ENCODE measurements around the gene TAS2R60.
"Not testable (repeated sequence)": the region's sequence is repeated elsewhere in the genome, so short reads cannot be mapped to it uniquely, and the experiment has no call there.

Gene TAS2R60

DNA sequence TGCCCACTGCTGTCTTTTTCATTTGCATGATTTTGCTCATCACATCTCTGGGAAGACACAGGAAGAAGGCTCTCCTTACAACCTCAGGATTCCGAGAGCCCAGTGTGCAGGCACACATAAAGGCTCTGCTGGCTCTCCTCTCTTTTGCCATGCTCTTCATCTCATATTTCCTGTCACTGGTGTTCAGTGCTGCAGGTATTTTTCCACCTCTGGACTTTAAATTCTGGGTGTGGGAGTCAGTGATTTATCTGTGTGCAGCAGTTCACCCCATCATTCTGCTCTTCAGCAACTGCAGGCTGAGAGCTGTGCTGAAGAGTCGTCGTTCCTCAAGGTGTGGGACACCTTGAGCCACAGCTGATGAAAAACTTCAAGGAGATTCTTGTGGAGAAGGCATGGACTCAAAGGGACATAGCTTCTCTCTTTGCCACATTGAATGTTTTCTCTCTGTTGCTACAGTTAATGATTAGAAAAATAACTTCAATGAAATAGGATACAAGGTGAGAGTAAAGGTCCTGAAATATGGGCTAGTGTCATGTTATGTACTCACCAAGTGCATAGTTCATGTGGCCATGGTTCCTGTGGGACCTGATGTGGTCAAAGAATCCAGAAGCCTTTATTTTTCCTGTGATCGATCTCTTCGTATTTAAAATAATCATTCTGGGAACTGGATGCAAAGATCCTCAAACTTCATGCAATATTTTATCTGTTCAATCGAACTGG, 970 bp downstream of the TAS2R60 start:
- no peak for DNase-seq (ENCODE audit: low read depth in 2 of 2)

DNA sequence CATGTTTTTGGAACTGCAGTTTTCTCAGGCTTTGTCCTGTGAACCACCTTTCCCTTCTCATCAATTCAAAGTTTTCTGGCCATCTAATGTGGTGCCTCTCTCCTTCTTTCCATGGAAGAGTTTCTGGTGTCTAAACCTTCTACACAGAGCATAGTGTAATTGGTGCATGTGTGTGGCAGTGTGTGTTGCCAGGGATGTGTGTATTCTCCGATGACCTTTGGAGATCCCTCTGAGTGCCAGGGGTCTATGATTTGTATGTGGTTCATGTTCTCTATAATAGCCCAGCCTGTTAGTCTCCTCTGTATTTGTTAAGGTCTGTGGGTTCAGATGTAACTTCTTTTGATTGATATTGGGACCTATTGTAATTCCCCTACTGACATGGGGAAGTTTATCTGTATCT, 1.5 kb downstream of the TAS2R60 start:
- no peak for DNase-seq (ENCODE audit: low read depth in 2 of 2)

DNA sequence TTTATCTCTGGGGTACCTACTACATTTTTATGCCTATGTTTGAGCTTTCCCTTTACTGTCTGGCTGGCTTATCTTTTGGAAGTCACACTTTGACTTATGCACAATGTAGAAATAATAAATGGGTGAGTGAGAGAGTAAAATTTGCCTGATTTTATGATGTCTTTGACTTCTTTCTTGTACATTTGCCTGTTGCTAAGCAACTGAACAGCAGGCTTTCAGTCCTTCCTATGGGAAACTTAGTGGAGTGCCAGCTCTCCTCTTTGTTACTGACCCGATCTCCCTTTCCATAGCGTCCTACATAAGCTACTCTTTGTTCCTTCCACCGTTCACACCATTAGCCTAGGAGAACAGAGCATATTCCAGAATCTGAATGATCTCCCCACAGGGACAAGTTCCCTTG, 4.2 kb downstream of the TAS2R60 start:
- no peak for DNase-seq (ENCODE audit: low read depth in 2 of 2)

DNA sequence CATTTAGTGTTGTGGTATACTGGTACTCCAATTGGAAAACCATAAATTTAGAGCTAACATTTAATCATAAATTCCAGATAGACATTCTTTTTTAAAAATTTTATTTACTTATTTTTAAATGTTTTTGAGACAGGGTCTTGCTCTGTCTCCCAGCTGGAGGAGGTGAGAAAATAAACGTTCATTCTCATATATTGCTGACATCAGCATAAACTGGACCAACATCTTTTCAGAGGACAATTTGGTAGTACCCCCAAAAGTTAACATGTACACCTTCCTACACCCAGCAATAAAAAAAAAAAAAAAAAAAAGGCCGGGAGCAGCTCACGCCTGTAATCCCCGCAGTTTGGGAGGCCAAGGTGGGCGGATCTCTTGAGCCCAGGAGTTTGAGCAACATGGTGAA, 5.2 kb downstream of the TAS2R60 start:
- DNase-seq (ENCODE audit: low read depth in 2 of 2) = no peak

DNA sequence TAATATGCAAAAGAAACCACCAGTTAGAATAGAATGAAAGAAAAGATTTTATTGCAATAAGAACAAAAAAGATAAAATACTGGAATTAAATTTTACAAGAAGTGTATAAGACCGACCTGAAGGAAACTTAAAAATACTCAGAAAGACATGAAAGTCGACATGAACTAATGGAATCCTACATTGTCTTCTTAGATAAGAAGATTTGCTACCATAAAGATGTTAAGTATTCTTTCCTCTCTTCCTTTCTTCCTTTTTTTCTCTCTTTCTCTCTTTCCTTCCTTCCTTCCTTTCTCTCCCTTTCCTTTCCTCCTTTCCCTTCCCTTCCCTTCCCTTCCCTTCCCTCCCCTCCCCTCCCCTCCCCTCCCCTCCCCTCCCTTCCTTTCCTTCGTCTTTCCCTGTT, 6.5 kb downstream of the TAS2R60 start:
- DNase-seq (ENCODE audit: low read depth in 2 of 2) = no peak

DNA sequence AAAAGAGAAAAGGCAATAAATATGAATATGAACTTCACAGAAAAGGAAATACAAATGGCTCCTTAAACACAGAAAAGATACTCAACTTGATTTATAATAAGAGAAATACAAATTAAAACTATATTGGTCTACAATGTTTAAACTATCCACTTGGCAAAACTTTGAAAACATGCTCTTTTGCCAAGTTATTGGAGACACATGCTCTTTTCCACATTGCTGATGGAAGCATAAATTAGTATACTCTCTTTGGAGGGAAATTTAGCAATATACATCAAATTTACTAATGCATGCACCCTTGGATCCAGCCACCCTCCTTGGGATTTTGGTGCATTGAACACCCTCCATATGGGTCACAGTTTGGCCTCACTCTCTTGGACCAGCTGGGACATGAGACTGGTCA, 7.9 kb downstream of the TAS2R60 start:
- no peak for DNase-seq (ENCODE audit: low read depth in 2 of 2)

DNA sequence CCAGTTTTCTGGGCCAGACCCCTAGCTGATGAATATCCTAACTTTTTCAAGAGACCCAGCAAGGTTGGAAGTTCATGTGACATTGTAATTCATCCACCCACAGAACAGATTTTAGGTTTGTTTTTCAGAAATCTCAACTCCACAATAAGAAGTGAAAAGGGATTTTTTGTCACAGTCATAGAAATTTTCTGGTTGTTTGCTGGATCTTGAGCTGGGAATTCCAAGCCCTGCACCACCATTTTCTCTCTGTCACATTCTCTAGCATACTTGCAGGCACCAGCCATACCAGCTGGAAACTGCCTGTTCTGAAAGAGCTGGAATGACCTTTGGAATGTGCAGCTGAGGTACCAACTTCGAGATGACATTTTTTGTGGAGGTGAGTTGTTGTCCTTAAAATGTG, 8.5 kb downstream of the TAS2R60 start:
- no peak for DNase-seq (ENCODE audit: low read depth in 2 of 2)

DNA sequence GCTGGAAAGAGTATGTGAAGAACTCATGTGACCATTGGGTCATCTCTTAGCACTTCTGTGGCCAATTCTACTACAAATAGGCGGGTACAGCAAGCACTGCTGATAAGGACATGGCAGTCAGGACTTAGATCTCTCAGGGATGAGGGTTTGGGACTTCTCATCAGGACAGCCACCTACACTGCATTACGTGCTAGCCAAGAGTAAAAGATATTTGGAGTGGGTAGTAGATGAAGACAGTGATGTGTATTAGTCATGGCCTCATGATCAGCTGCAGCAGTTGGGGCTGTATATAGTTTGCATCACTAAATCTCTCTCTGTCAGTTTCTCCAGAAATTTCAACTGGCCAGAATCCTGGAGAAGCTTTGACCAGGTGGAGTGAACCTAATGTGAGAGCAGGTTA, 9.2 kb downstream of the TAS2R60 start:
- no peak for DNase-seq (ENCODE audit: low read depth in 2 of 2)

DNA sequence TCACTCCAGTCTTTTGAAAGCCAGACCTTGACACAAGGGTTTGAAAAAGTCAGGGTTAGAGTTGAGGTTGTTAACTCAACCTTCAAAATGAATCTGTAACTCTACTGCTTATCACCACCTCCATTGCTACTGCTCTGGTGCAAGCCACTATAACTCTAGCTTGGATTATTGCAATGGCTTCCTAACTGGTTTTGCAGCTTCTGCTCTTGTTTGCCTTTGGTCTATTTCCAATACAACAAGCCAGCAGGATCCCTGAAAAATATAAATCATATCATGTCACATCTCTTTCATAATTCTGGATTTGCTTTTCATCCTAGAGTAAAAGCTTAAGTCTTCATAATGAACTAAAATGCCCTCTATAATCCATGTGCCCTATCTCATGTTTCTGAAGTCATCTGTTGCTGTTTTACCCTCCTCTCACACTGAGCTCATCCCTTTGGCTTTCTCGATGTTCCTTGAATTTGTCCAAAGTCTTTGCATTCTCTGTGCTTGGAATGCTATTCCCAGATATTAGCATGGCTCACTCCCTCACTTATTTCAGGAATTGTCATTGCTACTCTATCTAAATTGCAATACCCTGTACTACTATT, 10.9 kb downstream of the TAS2R60 start:
- DNase-seq (ENCODE audit: low read depth in 2 of 2) = no peak

DNA sequence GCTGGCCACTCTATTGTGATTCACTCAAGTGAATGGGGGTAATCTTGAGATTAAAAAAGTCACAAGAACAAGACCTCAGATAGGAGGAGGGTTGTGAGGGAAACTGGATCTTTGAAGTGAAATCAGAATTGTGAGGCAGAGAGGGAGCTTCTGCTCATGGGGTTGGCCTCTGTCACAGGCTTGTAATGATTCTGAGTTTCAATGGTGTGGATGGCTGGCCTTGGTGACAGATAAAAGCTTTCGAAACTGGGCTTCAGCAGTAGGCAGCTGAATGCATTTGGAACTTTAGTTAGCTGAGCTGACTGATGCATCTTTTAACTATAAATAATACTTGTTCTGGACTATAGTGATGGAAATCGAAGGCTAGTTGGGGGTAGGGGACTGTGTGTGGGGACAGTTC, 12.2 kb downstream of the TAS2R60 start:
- DNase-seq (ENCODE audit: low read depth in 2 of 2) = no peak

DNA sequence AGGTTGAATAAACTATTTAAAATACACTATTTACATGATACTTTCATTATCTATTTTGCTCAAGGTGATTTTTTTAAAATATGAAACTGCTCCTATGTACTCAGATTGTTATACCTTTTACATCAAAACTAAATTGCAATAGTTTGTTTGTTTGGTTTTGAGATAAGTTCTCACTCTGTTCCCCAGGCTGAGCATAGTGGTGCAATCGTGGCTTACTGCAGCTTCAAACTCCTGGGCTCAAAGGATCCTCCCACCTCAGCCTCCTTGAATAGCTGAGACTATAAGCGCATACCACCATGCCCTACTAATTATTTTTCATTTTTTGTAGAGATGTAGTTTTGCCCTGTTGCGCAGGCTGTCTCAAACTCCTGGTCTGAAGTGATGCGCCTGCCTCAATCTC, 12.7 kb downstream of the TAS2R60 start:
- DNase-seq (ENCODE audit: low read depth in 2 of 2) = no peak

DNA sequence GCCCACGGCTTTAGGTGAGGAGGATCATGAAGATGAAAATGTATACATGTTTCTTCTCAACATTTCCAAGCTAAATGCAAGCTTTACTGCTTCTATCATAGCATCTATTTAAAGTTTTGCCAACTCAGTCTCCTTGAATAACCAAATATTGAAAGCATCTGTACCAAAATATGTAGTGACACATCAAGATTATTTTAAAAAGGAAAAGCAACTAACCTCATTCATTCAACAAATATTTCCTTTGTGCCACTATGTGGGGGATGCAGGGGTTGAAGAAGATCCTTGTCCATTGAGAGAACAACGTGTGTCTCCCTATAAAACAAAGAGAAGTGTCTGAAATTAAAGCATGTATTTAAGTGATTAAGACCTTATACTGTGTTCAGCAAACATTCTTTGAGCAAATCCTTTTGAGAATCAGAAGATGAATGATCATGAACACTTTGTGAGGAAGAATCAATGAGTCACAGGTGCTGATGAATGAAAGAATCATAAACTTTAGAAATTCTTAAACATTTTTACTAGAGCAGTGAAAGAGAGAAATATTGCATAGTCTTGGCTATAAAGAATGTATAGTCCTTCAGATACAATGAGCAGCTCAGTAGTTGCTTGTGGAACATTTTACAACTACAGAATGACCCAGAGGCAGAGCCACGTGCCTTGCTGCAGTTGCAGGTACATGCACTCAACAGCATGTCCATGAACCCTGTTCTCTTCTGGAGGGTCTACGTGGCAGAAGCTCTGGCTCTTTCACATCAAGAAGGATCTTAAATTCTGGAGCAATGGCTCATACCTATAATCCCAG, 13.9 kb downstream of the TAS2R60 start:
- DNase-seq (ENCODE audit: low read depth in 2 of 2) = no peak

DNA sequence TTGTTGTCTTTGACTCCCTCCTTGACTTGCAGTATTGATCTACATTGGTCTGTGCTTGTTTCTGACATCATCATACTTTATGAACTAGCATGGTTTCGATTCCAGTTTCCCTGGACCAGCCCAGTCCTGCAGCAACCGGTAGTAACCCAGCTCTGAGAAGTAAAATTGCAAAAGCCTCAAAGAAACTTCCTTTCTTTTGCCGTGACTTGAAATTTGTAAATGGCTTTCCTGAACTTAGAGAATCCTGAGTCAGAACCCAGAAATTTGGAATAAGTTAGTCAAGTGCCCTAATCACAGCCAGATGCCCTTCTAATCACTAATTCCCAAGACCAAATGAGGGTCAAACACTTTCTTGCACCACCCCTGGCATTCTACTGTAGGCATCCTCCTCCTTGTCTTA, 15.0 kb downstream of the TAS2R60 start:
- DNase-seq (ENCODE audit: low read depth in 2 of 2) = no peak

DNA sequence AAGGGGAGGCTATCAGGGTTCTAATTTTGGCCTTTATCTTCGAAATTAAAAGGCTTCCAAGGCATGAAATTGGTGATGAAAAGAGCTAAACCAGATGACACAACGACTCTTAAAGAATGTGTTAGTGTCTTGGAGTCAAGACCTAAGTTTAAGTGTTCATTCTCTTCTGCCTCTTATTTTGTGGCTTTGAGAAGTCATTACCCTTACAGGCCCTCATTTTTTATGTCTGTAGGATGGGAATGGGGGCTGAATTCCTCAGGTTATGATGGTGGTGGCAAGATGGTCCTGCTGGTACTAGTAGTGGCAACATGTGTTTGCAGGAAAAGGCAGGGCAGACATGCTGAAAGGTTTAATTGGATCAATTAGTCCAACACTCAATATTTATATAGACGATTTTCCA, 15.4 kb downstream of the TAS2R60 start:
- no peak for DNase-seq (ENCODE audit: low read depth in 2 of 2)

DNA sequence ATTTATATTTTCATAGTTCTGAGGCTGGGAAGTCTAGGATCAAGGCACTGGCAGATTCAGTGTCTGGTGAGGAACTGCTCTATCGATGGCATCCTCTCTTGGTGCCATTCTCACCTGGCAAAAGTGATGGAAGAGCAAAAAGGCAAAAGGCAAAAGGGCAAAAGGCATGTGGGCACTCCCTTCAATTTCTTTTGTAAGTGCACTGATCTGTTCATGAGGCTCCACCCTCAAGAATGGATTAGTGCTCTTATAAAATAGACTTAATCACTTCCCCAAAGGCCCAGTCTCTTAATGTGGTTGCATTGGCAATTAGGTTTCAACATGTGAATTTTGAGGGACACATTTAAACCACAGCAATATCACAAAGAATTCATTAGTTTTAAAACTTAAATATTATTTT, 16.1 kb downstream of the TAS2R60 start:
- no peak for DNase-seq (ENCODE audit: low read depth in 2 of 2)

DNA sequence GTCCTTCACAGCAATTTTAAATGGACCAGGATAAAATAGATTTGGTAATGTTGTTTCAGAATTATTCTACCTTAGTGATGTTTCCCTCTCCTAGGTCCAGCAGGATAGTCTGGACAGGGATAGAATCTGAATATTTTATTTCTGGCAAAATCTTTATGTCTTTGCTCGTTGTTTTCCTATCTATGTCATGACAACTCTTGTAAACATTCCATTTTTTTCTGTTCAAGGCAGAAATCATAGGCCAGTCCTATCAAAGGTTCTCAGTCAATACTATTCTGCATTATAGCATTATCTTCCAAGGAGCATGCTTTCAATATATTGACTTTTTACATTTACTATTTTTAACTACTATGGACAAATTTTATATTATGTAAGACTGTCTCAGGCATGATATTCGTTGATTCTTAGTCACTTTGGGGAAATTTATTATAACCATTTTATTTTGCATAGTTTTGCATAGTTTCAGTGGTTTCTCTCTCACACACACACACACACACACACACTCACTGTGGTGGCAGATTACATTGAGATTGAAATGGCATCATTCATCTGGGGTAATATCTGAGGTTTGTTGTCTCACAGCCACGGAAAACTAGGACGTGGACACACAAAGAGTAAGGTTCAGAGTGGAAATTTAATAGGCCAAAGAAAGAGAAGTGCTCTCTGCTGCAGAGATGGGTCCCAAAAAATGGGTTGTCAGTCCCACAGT, 17.2 kb downstream of the TAS2R60 start:
- no peak for DNase-seq (ENCODE audit: low read depth in 2 of 2)

DNA sequence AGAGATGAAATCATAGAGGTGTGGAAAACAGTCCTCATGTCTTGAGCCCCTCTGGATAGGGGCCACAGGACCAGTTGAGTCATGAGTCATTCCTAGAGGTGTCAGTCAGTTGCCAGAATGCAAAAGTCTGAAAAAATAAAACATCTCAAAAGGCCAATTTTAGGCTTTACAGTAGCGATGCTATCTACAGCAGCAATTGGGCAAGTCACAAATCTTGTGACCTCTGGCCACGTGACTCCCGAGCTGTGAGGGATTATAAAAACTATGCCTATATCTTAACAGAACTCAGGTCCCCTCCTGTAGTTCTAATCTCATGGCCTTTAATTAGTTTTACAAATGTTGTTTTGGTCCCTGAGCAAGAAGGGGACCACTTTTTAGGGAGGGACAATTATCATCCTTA, 18.8 kb downstream of the TAS2R60 start:
- DNase-seq (ENCODE audit: low read depth in 2 of 2) = no peak

DNA sequence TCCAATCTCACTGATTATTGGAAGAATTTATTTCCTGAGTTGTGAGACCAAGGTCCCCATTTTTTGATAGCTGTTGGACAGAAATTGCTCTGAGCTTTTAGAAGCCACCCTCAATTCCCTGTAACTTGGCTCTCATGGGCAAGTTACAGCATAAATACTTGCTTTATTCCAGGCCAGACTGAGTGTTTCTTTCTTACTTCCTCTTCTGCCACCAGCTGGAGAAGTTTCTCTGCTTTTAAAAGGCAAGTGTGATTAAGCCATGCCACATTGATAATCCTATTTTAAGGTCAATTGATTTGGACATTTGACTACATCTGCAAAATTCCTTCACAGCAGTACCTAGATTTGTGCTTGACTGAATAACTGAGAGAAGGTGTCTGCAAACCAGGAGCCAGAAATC, 20.3 kb downstream of the TAS2R60 start:
- no peak for DNase-seq (ENCODE audit: low read depth in 2 of 2)

DNA sequence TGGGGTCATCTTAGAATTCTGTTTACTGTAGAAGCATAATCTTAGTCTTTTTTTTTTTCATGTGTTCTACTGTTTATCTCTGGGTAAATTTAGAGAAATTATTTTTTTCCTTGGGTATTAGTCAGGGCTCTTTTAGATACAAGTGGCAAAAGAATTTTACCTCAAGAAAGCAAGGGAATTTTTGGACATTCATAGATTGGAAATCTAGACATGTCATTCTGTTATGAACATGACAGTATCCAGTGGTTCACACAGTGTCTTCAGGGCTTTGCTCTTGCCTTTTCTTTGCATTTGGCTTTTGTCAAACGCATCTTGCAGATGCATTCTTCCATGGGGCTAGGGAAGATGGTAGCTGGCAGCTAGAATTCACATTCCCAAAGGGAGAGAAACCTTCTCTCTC, 20.7 kb downstream of the TAS2R60 start:
- no peak for DNase-seq (ENCODE audit: low read depth in 2 of 2)

DNA sequence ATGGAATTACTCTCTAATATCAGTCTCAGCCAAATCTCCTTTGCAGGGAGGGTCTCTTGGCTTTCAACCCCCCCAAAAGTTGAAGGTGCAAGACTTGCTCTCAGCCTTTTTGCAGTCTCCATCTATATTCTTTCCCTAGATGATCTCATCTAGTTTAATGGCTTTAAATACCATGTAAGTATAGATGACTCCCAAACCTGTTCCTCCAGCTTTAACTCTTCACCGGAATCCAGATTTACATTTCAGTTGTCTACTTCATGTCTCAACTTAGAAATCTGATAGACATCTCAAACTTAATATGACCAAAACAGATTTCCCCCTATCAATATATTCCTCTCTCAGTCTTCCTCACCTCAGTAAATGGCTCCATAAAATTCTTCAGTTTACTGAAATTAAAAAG, 24.5 kb downstream of the TAS2R60 start:
- no peak for DNase-seq (ENCODE audit: low read depth in 2 of 2)

DNA sequence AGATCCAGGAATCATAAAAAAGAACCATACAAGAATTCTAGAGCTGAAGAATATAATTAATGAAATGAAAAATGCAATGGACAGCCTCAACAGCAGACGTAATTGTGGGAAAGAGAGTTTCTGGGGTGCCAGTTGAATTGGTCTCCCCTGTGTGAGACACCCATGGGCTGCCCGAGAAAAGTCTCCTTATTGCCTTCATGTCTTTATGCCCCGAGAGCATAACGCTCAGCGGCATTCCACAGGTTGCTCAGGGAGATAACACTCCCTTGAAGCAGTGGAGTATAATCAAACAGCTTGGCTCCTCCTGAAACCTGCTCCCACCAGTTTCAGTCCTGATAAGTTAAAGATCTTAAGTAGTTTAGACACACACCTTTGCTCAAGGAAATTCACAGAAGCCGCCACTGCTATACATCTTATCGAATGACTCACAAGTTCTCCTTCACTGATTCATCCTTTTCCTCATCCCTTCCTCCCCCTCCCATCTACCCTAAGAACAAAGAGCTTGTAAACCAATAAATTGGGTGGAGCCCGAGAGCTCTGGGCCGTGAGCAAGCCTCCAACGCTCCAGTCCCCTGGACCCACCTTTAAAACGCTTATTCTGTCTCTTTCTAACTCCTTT, 28.9 kb downstream of the TAS2R60 start:
- not testable (repeated sequence) for DNase-seq (ENCODE audit: low read depth in 2 of 2)

DNA sequence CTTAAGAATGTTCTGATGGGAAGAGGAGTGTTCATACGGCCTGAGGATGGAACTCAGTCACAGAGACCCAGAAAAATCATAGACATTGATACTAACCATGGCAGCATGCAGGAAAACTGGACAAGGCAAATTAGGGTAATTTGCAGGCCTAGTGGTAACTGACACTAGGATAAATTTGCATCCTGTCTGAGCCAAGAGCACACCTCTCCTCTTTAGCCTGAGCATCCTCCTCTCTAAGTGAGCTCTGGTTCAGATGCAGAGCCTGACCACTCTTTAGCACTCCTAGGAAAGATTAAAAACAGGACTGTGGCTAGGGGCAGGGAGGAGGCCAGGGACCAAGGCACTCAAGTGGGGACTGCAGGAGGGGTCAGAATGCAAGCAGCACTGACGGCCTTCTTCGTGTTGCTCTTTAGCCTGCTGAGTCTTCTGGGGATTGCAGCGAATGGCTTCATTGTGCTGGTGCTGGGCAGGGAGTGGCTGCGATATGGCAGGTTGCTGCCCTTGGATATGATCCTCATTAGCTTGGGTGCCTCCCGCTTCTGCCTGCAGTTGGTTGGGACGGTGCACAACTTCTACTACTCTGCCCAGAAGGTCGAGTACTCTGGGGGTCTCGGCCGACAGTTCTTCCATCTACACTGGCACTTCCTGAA, 34.4 kb downstream of the TAS2R60 start, which contains the start of gene TAS2R41:
Gene TAS2R41 (plus strand): TSS at position 373 of the 650 bp plus-strand sequence. CDS start 0 bp downstream, at position 373.
- no peak for DNase-seq (ENCODE audit: low read depth in 2 of 2)
